Ectodermal cell (in vitro differentiated cells): ENCODE measurements around the gene PTOV1.

ENCODE experiments used
- H3K27ac ChIP-seq: 2 replicates; pipeline ENCODE4 v1.7.0; 2013; ENCODE audit warnings: mild to moderate bottlenecking, low read depth, low read length; ENCODE audit not compliant: insufficient read depth, poor library complexity, severe bottlenecking
- H3K27me3 ChIP-seq: 2 replicates; pipeline ENCODE4 v1.7.0; 2013; ENCODE audit warnings: mild to moderate bottlenecking, low read length; ENCODE audit not compliant: insufficient read depth, control insufficient read depth, poor library complexity, severe bottlenecking
- H3K36me3 ChIP-seq: one replicate; pipeline ENCODE4 v1.7.0; 2013; ENCODE audit warnings: low read length; ENCODE audit not compliant: control insufficient read depth, insufficient read depth
- H3K4me1 ChIP-seq: one replicate; pipeline ENCODE4 v1.7.0; 2013; ENCODE audit warnings: low read length; ENCODE audit not compliant: control insufficient read depth, insufficient read depth
- H3K4me3 ChIP-seq: 2 replicates; pipeline ENCODE4 v1.7.0; 2013; ENCODE audit warnings: low read depth, low read length, control low read depth; ENCODE audit not compliant: insufficient read depth
- H3K9me3 ChIP-seq: 2 replicates; pipeline ENCODE4 v1.7.0; 2013; ENCODE audit warnings: mild to moderate bottlenecking, low read length, moderate library complexity; ENCODE audit not compliant: control insufficient read depth
- WGBS, 2 experiments: methylation state at CpG; one replicate each; pipeline ENCODE4 v1.1.7; 2013; ENCODE audit warnings: missing lambda C conversion rate in 2 of 2; 5-methylcytosine and 5-hydroxymethylcytosine counted together

Gene PTOV1

GRCh38 chr19:49874503-49875157, 23.7 kb downstream of the PTOV1 start:
- H3K4me3 ChIP-seq: no peak overlapping the region
- 95 to 96% methylated on average over 11 of the region's 11 CpGs for WGBS, 2 experiments
- no peaks in the 10 kb centered on the region for H3K27me3 ChIP-seq
- H3K4me1 ChIP-seq: peaks cover 6% of the 10 kb centered on the region
- no peak overlapping the region for H3K27ac ChIP-seq
- no peaks in the 10 kb centered on the region for H3K9me3 ChIP-seq
- H3K36me3 ChIP-seq: no peaks in the 10 kb centered on the region

- 89 to 93% methylated on average over 4 of the region's 4 CpGs for WGBS, 2 experiments
- H3K9me3 ChIP-seq: no peaks in the 10 kb centered on the region
- H3K36me3 ChIP-seq: peaks cover 2% of the 10 kb centered on the region
- H3K27me3 ChIP-seq: no peaks in the 10 kb centered on the region
- peaks cover 6% of the 10 kb centered on the region for H3K4me1 ChIP-seq
- peak overlapping the region; percentile 91 for H3K4me3 ChIP-seq
- H3K27ac ChIP-seq: no peak overlapping the region
These were observed 24.2 kb downstream of the PTOV1 start for GRCh38 chr19:49875177-49875576.

GRCh38 chr19:49875857-49876421, 25.0 kb downstream of the PTOV1 start:
- Histone ChIP-seq H3K4me3 (peak overlapping the region; percentile 91), H3K4me1 (peaks cover 6% of the 10 kb centered on the region), H3K9me3 (no peaks in the 10 kb centered on the region), H3K36me3 (peaks cover 8% of the 10 kb centered on the region), H3K27me3 (no peaks in the 10 kb centered on the region), H3K27ac (peak overlapping the region; percentile 98)
- 0% methylated on average over 28 of the region's 28 CpGs for WGBS, 2 experiments

DNA sequence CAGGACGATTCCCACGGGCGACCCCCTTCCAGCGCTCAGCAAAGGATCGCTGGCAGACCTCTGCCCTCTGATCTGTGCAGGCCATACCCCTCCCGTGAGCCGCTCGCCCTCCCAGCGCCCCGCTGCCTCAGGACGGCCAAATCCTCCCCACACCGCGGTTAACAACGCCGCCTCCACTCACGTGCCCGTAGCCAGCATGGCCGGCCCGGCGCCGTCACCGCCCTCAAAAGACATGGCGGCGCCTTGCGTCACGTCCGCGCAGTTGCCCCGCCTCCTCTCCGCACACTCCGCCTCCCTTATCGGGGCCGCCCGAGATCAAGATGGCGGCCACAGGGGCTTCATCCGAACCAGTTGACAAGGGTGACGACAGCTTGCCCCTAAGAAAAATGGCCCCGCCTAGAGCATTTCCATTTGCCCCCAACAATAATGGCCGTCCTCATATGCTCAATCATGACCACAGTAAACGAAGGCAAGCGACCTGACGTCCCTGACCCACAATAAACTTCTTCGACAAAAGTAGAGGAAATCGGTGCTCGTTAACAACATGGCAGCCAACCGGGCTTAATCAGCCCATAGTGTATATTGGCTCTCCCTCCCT, 25.6 kb downstream of the PTOV1 start:
- 0% methylated on average over 46 of the region's 46 CpGs for WGBS, 2 experiments
- peak overlapping the region; percentile 98 for H3K27ac ChIP-seq

GRCh38 chr19:49877020-49877878, 26.3 kb downstream of the PTOV1 start, which contains the start of the genes AKT1S1 and TBC1D17:
TSS of gene AKT1S1 (minus strand) at chr19:49877355. CDS start at chr19:49873295, 4,060 bp downstream.
TSS of gene TBC1D17 (plus strand) at chr19:49877702. CDS start at chr19:49877724, 22 bp downstream.
- Histone ChIP-seq H3K4me3 (peak within 1 kb of the TSS; percentile 91), H3K27me3 (no peaks in the 10 kb centered on the region), H3K36me3 (peaks cover 17% of the 10 kb centered on the region), H3K9me3 (no peaks in the 10 kb centered on the region), H3K27ac (peak within 1 kb of the TSS; percentile 98), H3K4me1 (peaks cover 6% of the 10 kb centered on the region)
- 0% methylated on average over 61 of the region's 61 CpGs for WGBS, 2 experiments

More for the DNA sequence above, 25.6 kb downstream of the PTOV1 start:
- H3K36me3 ChIP-seq: peaks cover 13% of the 10 kb centered on the region
- peaks cover 6% of the 10 kb centered on the region for H3K4me1 ChIP-seq
- H3K9me3 ChIP-seq: no peaks in the 10 kb centered on the region
- peak overlapping the region; percentile 91 for H3K4me3 ChIP-seq
- no peaks in the 10 kb centered on the region for H3K27me3 ChIP-seq

DNA sequence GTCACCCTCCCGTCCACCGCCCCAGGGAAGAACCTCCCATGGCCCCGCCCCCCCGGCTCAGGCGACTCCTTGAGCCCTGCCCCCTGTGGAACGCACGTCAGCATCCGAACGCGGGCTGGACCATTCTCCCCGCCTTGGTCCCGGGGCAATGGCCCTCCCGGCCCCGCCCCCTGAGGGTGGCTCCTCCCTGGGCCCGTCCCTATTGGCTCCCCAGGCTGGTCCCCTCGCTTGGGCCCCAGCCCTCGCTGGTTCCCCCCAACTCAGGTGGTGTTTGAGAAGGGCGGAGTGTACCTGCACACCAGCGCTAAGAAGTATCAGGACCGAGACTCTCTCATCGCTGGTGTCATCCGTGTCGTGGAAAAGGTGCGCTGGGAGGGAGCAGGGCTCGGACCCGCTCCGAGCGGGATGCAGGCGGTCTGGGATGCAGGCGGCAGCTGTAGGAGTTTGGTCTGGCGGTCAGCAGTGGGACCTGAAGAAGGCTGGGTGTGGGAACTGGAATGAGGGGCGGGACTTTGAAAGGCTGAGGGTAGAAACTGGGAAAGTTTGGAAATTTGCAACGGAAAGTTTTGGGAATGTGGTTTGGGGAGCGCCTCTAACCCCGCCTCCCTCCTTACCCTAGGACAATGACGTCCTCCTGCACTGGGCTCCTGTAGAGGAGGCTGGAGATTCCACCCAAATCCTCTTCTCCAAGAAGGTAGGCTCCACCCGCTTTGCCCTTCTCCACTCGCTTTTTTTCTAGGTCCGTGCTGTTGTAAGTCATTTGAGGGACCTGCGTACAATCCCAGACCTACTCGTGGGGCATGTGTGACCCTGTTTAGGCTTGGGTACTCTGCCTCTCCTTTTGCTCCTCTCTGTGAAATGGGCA, 27.2 kb downstream of the PTOV1 start:
- peaks cover 6% of the 10 kb centered on the region for H3K4me1 ChIP-seq
- H3K27ac ChIP-seq: peak overlapping the region; percentile 98
- H3K36me3 ChIP-seq: peaks cover 26% of the 10 kb centered on the region
- H3K27me3 ChIP-seq: no peaks in the 10 kb centered on the region
- WGBS, 2 experiments: 7 to 8% methylated on average over 41 of the region's 41 CpGs
- H3K9me3 ChIP-seq: no peaks in the 10 kb centered on the region
- peak overlapping the region; percentile 91 for H3K4me3 ChIP-seq

GRCh38 chr19:49878744-49879070, 27.7 kb downstream of the PTOV1 start:
- Histone ChIP-seq H3K4me1 (peaks cover 6% of the 10 kb centered on the region), H3K9me3 (no peaks in the 10 kb centered on the region), H3K4me3 (peak overlapping the region; percentile 91), H3K27me3 (no peaks in the 10 kb centered on the region), H3K27ac (no peak overlapping the region), H3K36me3 (peaks cover 30% of the 10 kb centered on the region)
- 88 to 92% methylated on average over 9 of the region's 9 CpGs for whole genome bisulfite sequencing, 2 experiments

GRCh38 chr19:49879243-49879963, 28.4 kb downstream of the PTOV1 start:
- Histone ChIP-seq H3K27ac (no peak overlapping the region), H3K4me3 (no peak overlapping the region), H3K9me3 (no peaks in the 10 kb centered on the region), H3K27me3 (no peaks in the 10 kb centered on the region), H3K36me3 (peaks cover 37% of the 10 kb centered on the region), H3K4me1 (peaks cover 6% of the 10 kb centered on the region)
- 95 to 96% methylated on average over 12 of the region's 12 CpGs for WGBS, 2 experiments
